ENCODE results near the gene MTUS2.
"Not testable (repeated sequence)": the region's sequence is repeated elsewhere in the genome, so short reads cannot be mapped to it uniquely, and the experiment has no call there.

The MTUS2 gene

DNA sequence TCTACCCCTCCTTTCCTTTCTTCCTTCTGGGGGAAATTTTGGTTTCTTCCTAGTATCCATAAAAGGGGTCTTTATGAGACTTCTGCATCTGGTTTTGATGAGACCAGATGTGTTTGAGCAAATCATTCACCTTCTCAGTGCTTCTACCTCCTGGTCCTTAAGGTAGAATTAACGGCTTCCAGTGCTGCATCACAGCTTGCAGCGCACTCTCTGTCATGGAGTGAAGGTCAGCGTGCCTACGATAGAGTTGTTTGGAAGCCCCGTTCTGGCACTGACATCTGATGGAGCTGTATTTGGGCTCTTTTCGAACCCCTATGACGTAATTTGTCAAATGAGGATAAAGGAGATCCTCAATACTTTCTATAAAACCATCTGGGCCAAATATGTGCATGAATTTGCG lies 164.2 kb downstream of the MTUS2 start:
- no peak overlapping the region for H3K4me2 ChIP-seq (ENCODE audit: low read depth, low read length)
- H3F3A ChIP-seq (ENCODE audit: insufficient read depth, low read length): no peaks in the 10 kb centered on the region
- no peaks in the 10 kb centered on the region for H3K9me3 ChIP-seq (replicated peaks; ENCODE audit: insufficient read depth, low read length)
- no peak overlapping the region for H2AFZ ChIP-seq (ENCODE audit: low read length)
- no peaks in the 10 kb centered on the region for H3K27me3 ChIP-seq (replicated peaks; ENCODE audit: insufficient read depth, low read length)
- no peaks in the 10 kb centered on the region for H3K36me3 ChIP-seq (replicated peaks; ENCODE audit: insufficient read depth, low read length)
- TF ChIP-seq EZH2 (optimal IDR thresholded peaks at IDR 0.05; ENCODE audit: low read depth, low read length) (no peak), EZH2phosphoT487 (IDR thresholded peaks at IDR 0.05; ENCODE audit: low read length) (no peak)
- TF ChIP-seq, protein P1, sequence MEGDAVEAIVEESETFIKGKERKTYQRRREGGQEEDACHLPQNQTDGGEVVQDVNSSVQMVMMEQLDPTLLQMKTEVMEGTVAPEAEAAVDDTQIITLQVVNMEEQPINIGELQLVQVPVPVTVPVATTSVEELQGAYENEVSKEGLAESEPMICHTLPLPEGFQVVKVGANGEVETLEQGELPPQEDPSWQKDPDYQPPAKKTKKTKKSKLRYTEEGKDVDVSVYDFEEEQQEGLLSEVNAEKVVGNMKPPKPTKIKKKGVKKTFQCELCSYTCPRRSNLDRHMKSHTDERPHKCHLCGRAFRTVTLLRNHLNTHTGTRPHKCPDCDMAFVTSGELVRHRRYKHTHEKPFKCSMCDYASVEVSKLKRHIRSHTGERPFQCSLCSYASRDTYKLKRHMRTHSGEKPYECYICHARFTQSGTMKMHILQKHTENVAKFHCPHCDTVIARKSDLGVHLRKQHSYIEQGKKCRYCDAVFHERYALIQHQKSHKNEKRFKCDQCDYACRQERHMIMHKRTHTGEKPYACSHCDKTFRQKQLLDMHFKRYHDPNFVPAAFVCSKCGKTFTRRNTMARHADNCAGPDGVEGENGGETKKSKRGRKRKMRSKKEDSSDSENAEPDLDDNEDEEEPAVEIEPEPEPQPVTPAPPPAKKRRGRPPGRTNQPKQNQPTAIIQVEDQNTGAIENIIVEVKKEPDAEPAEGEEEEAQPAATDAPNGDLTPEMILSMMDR (IDR thresholded peaks at IDR 0.05; ENCODE audit: low read length): no peak
- no peak overlapping the region for H3K27ac ChIP-seq (ENCODE audit: low read length)
- no peaks in the 10 kb centered on the region for H4K20me1 ChIP-seq (ENCODE audit: insufficient read depth, low read length)
- no peak overlapping the region for H3K4me3 ChIP-seq (ENCODE audit: low read length)
- H3K4me1 ChIP-seq (ENCODE audit: low read length): no peaks in the 10 kb centered on the region
- DNase-seq: no peak
- no peak overlapping the region for H3K9ac ChIP-seq (ENCODE audit: low read length)
- H3K9me2 ChIP-seq (replicated peaks; ENCODE audit: insufficient read depth, low read length): no peaks in the 10 kb centered on the region
- no peaks in the 10 kb centered on the region for H3K79me2 ChIP-seq (ENCODE audit: low read length)

DNA sequence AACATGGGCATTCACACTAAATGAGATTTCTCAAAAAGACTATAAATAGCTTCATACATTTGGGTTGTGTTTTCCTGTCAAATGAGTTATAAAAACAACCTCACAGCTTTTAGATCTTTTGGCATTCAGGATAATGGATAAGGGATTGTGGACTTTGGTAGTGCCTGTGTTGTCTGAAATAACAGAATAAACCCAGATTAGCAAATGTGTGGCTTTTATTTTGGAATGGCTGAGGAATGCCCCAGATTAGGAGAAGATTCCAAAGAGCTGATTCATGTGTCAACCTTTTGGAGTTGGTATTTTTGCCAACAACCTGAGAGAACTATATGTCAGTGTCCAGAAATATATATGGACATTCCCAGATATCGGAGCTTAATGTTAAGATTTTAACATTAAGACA lies 164.7 kb downstream of the MTUS2 start:
- Histone ChIP-seq H2AFZ (ENCODE audit: low read length) (no peak overlapping the region), H3K79me2 (ENCODE audit: low read length) (no peaks in the 10 kb centered on the region), H3K9ac (ENCODE audit: low read length) (no peak overlapping the region), H4K20me1 (ENCODE audit: insufficient read depth, low read length) (no peaks in the 10 kb centered on the region), H3K27ac (ENCODE audit: low read length) (no peak overlapping the region), H3K9me2 (replicated peaks; ENCODE audit: insufficient read depth, low read length) (no peaks in the 10 kb centered on the region), H3K4me1 (ENCODE audit: low read length) (no peaks in the 10 kb centered on the region), H3K27me3 (replicated peaks; ENCODE audit: insufficient read depth, low read length) (no peaks in the 10 kb centered on the region), H3K4me3 (ENCODE audit: low read length) (no peak overlapping the region), H3F3A (ENCODE audit: insufficient read depth, low read length) (no peaks in the 10 kb centered on the region), H3K36me3 (replicated peaks; ENCODE audit: insufficient read depth, low read length) (no peaks in the 10 kb centered on the region), H3K4me2 (ENCODE audit: low read depth, low read length) (no peak overlapping the region), H3K9me3 (replicated peaks; ENCODE audit: insufficient read depth, low read length) (no peaks in the 10 kb centered on the region)
- no peak for TF ChIP-seq EZH2phosphoT487 (IDR thresholded peaks at IDR 0.05; ENCODE audit: low read length)
- TF ChIP-seq, protein P1 (IDR thresholded peaks at IDR 0.05; ENCODE audit: low read length): no peak
- TF ChIP-seq EZH2 (optimal IDR thresholded peaks at IDR 0.05; ENCODE audit: low read depth, low read length): no peak
- no peak for DNase-seq

DNA sequence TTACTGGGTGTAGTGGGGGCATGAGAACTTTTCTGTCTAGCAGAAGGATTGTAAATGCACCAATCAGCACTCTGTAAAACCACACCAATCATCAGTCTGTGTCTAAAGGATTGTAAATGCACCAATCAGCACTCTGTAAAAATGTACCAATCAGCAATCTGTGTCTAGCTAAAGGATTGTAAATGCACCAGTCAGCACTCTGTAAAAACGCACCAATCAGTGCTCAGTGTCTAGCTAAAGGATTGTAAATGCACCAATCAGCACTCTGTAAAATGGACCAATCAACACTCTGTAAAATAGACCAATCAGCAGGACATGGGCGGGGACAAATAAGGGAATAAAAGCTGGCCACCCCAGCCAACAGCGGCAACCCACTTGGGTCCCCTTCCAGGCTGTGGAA lies 170.2 kb downstream of the MTUS2 start:
- not testable (repeated sequence) for H3K79me2 ChIP-seq (ENCODE audit: low read length); H3K27me3 ChIP-seq (replicated peaks; ENCODE audit: insufficient read depth, low read length); H3F3A ChIP-seq (ENCODE audit: insufficient read depth, low read length); H3K9me3 ChIP-seq (replicated peaks; ENCODE audit: insufficient read depth, low read length); DNase-seq; H3K36me3 ChIP-seq (replicated peaks; ENCODE audit: insufficient read depth, low read length); H3K4me3 ChIP-seq (ENCODE audit: low read length); H3K27ac ChIP-seq (ENCODE audit: low read length); H2AFZ ChIP-seq (ENCODE audit: low read length); H3K4me2 ChIP-seq (ENCODE audit: low read depth, low read length); H3K4me1 ChIP-seq (ENCODE audit: low read length); H3K9me2 ChIP-seq (replicated peaks; ENCODE audit: insufficient read depth, low read length); H3K9ac ChIP-seq (ENCODE audit: low read length); H4K20me1 ChIP-seq (ENCODE audit: insufficient read depth, low read length)

DNA sequence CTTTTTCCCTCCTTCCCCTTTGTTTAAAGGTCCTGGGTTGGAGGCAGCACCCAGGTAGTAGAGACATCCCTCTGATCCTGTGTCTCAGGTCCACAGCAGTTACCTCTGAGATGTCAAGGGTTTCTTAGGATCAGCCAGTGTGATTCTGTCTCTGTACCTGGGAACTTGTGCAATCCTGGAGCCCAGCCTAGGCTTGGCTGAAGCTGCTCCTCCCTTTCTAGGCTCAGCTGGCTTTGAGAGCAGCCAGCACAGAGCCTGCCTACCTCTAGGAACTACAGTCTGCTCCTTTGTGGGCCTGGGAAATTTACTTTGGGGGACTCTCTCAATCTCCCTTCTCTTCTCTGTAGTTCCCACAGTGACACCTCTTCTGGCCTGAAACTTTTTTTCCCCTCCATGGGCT lies 171.6 kb downstream of the MTUS2 start:
- H3K9me3 ChIP-seq (replicated peaks; ENCODE audit: insufficient read depth, low read length): no peaks in the 10 kb centered on the region
- no peak overlapping the region for H3K27ac ChIP-seq (ENCODE audit: low read length)
- H3K4me1 ChIP-seq (ENCODE audit: low read length): no peaks in the 10 kb centered on the region
- H4K20me1 ChIP-seq (ENCODE audit: insufficient read depth, low read length): no peaks in the 10 kb centered on the region
- H3K27me3 ChIP-seq (replicated peaks; ENCODE audit: insufficient read depth, low read length): no peaks in the 10 kb centered on the region
- no peaks in the 10 kb centered on the region for H3K36me3 ChIP-seq (replicated peaks; ENCODE audit: insufficient read depth, low read length)
- no peak overlapping the region for H2AFZ ChIP-seq (ENCODE audit: low read length)
- no peaks in the 10 kb centered on the region for H3K9me2 ChIP-seq (replicated peaks; ENCODE audit: insufficient read depth, low read length)
- H3K9ac ChIP-seq (ENCODE audit: low read length): no peak overlapping the region
- no peak overlapping the region for H3K4me3 ChIP-seq (ENCODE audit: low read length)
- no peak for DNase-seq
- H3K4me2 ChIP-seq (ENCODE audit: low read depth, low read length): no peak overlapping the region
- H3F3A ChIP-seq (ENCODE audit: insufficient read depth, low read length): no peaks in the 10 kb centered on the region
- no peaks in the 10 kb centered on the region for H3K79me2 ChIP-seq (ENCODE audit: low read length)
- TF ChIP-seq, protein P1 (IDR thresholded peaks at IDR 0.05; ENCODE audit: low read length): no peak
- TF ChIP-seq EZH2 (optimal IDR thresholded peaks at IDR 0.05; ENCODE audit: low read depth, low read length) (no peak), EZH2phosphoT487 (IDR thresholded peaks at IDR 0.05; ENCODE audit: low read length) (no peak)

All from MM.1S (cell line).